GM12801 (cell line): ENCODE measurements around the gene AMIGO1.

Source experiments
- TF ChIP-seq, protein P1 (sequence below): IDR thresholded peaks from one replicate; pipeline ENCODE4 v1.5.1; 2011; ENCODE audit warnings: control low read depth; ENCODE audit not compliant: insufficient read length; ENCODE audit errors: extremely low read depth

The AMIGO1 gene

DNA sequence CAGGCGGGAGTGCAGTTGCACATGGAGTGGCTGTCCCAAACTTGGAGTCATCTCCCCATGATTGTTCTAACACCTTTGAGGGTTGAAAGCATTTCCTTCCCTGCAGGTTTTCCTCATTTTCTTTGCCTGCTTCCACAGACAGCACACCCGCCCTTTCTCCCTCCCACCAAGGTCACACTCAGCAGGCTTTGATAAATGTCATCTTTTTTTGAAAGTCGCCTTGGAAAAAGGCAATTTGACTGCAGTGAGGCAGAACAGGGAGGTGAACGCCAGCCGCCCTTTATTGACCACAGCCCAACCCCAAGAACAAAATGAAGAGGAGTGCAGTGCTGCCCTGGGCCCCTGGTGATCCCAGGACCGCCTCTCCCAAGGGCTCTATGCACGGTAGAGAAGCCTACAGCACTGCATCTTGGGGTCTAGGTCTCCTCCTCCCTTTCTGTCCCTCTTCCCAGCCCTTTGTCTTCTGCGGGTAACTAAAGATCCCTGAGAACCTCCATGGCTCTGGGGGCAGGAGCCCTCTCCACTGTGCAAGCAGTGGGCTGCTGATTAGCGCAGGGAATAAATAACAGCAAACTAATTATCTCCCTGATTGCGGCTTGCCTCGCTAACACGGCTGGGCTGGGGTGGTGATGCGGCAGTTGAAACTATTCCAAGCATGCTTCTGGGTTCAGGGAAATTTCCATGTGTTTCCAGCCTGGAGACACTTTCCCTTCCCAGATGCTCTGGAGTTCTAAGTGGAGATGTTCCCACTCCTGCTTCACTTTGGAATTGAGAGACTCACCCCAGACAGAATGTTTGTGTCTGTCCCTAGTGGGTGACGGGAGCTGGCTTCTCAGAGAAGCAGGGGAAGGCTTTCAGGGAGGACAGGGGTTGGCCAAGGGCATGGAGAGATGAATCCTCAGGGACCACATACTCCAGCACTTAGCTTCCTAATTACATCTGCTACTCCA is 11.8 kb upstream of the AMIGO1 start:
- TF ChIP-seq, protein P1, sequence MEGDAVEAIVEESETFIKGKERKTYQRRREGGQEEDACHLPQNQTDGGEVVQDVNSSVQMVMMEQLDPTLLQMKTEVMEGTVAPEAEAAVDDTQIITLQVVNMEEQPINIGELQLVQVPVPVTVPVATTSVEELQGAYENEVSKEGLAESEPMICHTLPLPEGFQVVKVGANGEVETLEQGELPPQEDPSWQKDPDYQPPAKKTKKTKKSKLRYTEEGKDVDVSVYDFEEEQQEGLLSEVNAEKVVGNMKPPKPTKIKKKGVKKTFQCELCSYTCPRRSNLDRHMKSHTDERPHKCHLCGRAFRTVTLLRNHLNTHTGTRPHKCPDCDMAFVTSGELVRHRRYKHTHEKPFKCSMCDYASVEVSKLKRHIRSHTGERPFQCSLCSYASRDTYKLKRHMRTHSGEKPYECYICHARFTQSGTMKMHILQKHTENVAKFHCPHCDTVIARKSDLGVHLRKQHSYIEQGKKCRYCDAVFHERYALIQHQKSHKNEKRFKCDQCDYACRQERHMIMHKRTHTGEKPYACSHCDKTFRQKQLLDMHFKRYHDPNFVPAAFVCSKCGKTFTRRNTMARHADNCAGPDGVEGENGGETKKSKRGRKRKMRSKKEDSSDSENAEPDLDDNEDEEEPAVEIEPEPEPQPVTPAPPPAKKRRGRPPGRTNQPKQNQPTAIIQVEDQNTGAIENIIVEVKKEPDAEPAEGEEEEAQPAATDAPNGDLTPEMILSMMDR: no peak

DNA sequence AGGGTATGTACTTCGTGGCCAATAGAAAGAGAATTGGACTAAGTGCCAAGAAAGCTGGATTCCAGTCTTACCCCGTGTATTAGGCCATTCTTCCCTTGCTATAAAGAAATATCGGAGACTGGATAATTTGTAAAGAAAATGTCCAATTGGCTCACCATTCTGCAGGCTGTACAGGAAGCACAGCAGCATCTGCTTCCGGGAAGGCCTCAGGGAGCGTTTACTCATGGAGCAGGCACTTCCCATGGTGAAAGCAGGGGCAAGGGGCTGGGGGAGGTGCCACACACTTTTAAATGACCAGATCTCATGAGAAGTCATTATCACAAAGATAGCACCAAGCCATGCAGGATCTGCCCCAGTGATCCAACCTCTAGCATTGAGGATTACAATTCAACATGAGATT is 7.8 kb upstream of the AMIGO1 start:
- TF ChIP-seq, protein P1: no peak

DNA sequence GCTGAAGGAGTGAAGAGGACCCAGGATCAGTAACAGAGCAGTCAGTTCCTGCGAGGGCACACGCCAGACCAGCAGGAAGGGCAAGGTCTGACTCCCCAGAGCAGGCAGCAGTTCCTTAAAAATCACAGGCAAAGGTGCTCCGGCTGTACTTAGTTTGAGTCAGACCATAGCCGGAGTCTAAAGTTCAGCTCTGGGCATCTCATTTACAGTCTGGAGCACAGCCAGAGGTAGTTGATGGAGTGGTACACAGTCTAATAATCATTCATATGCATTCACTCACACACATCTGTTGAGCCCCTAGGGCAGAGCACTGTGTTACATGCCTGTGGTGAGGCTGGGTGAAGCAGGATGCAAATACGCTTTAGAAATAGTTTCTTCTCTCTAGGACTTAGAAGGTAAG is 7.3 kb upstream of the AMIGO1 start:
- TF ChIP-seq, protein P1: no peak

DNA sequence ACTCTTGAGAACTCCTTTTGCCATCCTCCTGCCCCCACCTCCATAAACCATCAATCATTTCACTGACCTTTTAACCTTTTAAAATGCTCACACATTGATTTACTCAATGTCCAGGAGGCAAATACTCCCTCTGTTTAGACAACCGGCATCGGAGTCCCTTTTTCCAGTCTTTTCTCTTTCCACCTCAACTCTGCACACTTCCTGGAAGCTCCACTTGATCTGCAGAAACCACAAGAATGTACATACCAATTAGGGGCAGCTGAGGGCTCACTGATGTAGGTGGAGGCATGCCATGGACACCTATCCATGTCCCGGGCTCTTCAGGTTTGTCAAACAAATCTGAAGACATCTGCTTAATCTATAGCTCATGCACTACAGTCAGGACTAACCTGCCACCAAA is 5.3 kb upstream of the AMIGO1 start:
- TF ChIP-seq, protein P1: no peak

DNA sequence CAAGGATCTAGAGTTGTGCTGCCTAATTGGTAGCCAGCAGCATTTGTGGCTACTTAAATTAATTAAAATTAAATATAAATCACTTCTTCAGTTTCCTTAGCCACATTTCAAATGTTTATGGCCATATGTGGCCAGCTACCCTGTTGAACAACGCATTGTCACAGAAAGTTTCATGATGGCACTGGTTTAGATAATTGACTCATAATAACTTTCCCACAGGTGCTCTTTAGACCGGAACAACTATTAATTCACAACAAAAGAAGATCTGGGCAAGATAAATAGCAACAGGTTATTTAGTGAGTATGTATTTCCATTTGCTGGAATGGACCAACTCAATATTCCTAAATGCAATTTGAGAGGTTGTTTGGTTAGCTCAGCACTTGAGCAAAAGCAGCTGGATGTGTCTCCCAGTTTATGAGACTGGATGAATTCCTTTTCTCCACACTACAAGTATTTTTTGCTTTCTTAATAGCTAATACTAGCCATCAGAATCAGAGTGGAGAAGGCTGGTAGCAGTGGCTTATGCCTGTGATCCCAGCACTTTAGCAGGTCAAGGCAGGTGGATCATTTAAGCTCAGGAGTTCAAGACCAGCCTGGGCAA is 3.7 kb upstream of the AMIGO1 start:
- TF ChIP-seq, protein P1: no peak

DNA sequence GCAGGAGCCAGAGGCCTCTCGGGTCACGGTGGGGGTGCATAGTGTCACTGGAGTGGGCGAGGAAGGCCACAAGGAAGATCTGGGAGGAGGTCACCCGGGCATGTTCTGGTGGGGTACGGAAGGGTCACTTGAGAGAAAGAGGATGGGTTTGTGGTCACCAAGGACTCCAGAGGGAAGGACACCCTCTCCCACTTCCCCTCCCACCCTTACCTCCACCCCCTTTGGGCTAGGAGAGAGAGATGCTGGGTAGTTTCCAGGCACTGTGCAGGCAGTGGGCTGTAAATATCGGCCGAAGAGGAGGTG is 703 bp downstream of the AMIGO1 start:
- TF ChIP-seq, protein P1: no peak

DNA sequence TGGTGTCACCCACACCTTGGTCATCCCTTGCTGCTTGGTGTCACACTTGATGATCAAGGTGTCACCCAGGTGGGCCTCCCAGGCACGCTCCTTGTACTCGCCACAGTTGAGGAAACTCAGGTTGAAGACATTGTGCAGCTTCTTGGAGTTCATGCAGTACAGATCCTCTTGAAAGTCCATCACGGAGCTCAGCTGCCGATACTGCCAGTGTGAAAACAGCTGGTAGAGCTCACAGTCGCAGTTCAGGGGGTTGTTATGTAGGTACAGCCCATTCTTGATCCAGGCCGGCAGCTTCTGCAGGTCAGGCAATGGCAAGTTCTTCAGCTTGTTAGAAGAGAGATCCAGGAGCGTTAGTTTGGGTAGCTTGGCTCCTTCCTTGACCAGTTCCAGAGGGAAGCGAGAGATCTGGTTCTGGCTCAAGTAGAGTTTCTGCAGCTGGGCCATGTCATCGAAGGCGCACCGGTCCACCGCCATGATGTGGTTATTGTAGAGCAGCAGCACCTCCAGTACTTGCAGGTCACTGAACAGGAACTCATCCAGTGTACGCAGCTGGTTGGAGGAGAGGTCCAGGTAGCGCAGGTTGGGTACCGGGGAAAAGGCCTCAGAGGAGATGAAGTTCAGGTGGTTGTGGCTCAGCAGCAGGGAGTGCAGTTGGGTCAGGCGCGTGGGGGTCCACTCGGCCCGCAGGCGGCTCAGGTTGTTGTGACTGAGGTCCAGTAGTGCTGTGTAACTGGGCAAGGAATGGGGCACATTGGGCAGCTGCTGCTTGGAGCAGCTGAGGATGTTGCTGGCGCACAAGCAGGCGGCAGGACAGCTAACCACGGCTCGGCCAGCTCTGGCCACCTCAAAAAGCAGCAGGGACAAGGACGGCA is 1.3 kb downstream of the AMIGO1 start:
- TF ChIP-seq, protein P1: no peak
